EH (cell line): ENCODE data around the gene ZNF428.
A peak's percentile ranks its signal among the peaks of the same experiment; 100 is the strongest.

ENCODE experiments used
- DNase-seq: peaks from one replicate; pipeline ENCODE4 v3.0.0-alpha.2; 2015; ENCODE audit warnings: low read depth

Gene ZNF428

GRCh38 chr19:43561139-43561970 is 58.1 kb downstream of the ZNF428 start:
- no peak for DNase-seq

GRCh38 chr19:43560687-43561086 is 58.7 kb downstream of the ZNF428 start:
- DNase-seq: peak; percentile 32
